ENCODE results near the gene PCTP. TPM values are rescaled to one million over a fixed set of nuclear protein-coding genes. Genes with fewer than 3 reads are reported as not detected.
A peak's percentile ranks its signal among the peaks of the same experiment; 100 is the strongest.

PCTP gene
- total RNA-seq (1 to 10 TPM; 2.7 to 3.3 TPM), polyA plus RNA-seq (1 to 10 TPM; 2.3 to 4.7 TPM)

DNA sequence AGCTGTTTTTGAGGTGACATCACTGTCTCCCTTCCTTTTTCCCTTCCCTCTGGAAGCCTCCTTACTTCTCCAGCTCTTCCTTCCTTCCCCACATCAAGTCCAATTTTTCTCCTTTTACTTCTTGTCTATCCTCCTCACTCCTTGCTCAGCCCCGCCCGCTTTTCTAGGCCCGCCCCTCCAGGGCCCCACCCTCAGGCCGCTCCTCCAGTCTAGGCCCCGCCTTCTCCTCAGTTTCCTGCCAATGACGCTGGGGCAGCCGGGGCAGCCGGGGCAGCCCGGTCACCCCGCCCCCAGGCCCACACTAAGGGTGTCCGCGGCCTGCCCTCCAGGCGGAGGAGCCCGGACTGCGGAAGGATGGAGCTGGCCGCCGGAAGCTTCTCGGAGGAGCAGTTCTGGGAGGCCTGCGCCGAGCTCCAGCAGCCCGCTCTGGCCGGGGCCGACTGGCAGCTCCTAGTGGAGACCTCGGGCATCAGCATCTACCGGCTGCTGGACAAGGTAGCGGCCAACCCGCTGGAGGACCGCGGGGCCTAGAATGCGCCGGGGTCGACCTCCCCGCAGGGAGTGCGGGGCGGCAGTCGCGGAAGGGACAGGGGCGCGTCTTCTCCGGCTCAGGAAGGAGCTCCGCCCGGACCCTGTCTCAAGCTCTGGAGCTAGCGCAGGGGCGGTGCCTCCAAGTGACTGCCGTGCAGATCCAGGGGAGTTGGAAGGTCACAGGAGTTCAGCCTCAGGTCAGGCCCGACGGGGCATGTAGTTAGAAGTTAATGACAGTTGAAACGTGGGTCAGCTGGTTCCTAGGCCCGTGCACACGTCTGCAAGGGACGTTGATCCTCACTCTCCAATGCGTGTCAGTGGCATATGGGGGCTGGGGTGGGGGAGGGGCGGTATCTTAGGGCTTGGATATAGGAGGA, at the start of gene PCTP:
Gene PCTP (plus strand): TSS at position 302 of the 908 bp plus-strand sequence. CDS start 53 bp downstream, at position 355.
- intact Hi-C loops (cut with micrococcal nuclease) = loop anchor here (1.0 to 10.0 kb wide), 3 partner anchors 14 to 786 kb away; partner anchors contain the start of genes COX11 and STXBP4
- peaks cover 15 to 26% (median 17%) of the 10 kb centered on the region in 4 donors for H3K4me1 Mint-ChIP-seq
- peak; percentile 74 to 79 (median 78) for DNase-seq
- peak within 1 kb of the TSS; percentile 39 for H3K27ac ChIP-seq (ENCODE audit: low read depth, low read length)
- H3K27me3 Mint-ChIP-seq = peaks cover 15 to 20% of the 10 kb centered on the region in 2 donors
- H3K4me3 ChIP-seq (ENCODE audit: low read length in 2 of 2) = peak within 1 kb of the TSS; percentile 37 to 58
- peaks cover 4% of the 10 kb centered on the region for H3K27me3 ChIP-seq (ENCODE audit: insufficient read depth, low read length)
- H3K9me3 ChIP-seq (ENCODE audit: control insufficient read depth in 1 of 2, low read length in 2 of 2) = no peaks in the 10 kb centered on the region
- H3K4me1 ChIP-seq (ENCODE audit: insufficient read depth, low read length) = peaks cover 13% of the 10 kb centered on the region
- no peaks in the 10 kb centered on the region for H3K9me3 Mint-ChIP-seq
- peaks cover 0 to 1% of the 10 kb centered on the region in 2 donors for H3K36me3 Mint-ChIP-seq
- ChIA-PET CTCF (ENCODE audit: partially characterized antibody) (interaction anchor here (0.8 to 1.6 kb wide), 8 partner anchors 9 to 174 kb away, joined by 3 to 9 read pairs (median 4); no protein-coding TSS in a partner anchor), POLR2A (ENCODE audit: partially characterized antibody) (interaction anchor here (0.5 to 0.6 kb wide), 2 partner anchors 19 to 174 kb away, joined by 3 to 4 read pairs; no protein-coding TSS in a partner anchor)
- H3K27ac Mint-ChIP-seq = peak within 1 kb of the TSS; percentile 8 to 79 (median 48)
- H3K36me3 ChIP-seq (ENCODE audit: insufficient read depth, low read length) = no peaks in the 10 kb centered on the region
- H3K4me3 Mint-ChIP-seq = peak within 1 kb of the TSS; percentile 80 to 93 (median 88)

DNA sequence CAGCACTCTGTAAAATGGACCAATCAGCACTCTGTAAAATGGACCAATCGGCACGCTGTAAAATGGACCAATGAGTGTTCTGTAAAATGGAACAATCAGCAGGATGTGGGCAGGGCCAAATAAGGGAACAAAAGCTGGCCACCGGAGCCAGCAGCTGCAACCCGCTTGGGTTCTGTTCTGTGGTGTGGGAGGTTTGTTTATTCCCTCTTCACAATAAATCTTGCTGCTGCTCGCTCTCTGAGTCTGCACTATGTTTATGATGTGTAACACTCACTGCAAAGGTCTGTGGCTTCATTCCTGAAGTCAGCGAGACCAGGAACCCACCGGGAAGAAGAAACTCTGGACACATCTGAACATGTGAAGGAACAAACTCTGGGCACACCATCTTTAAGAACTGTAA, 48.7 kb upstream of the PCTP start:
- Mint-ChIP-seq H3K27me3 (peaks cover 19 to 31% of the 10 kb centered on the region in 2 donors), H3K36me3 (peaks cover 0 to 4% of the 10 kb centered on the region in 2 donors)
- POLR2A ChIA-PET (ENCODE audit: partially characterized antibody) = no interaction called here

DNA sequence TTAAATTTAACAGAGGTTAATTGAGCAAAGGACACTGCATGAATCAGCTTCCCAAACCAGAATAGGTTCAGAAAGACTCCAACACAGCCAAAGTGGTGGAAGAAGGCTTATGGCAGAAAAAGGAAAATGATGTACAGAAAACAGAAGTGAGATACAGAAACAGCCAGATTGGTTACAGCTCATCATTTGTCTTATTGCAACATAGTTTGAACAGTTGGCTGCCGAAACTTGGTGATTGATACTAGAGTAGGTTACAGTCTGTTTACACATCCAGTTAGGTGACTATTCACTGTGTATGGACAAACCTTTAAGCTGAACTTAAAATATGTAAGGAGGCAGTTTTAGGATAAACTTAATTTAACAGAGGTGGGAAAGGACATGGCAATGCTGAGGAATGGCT, 46.5 kb upstream of the PCTP start:
- no peaks in the 10 kb centered on the region for H3K4me1 Mint-ChIP-seq
- peaks cover 5% of the 10 kb centered on the region for H3K27me3 ChIP-seq (ENCODE audit: insufficient read depth, low read length)
- H3K36me3 ChIP-seq (ENCODE audit: insufficient read depth, low read length) = no peaks in the 10 kb centered on the region
- H3K27ac ChIP-seq (ENCODE audit: low read depth, low read length) = no peak overlapping the region
- no peak overlapping the region for H3K27ac Mint-ChIP-seq
- H3K4me3 Mint-ChIP-seq = no peak overlapping the region
- H3K36me3 Mint-ChIP-seq = peaks cover 0 to 4% of the 10 kb centered on the region in 2 donors
- POLR2A ChIA-PET (ENCODE audit: partially characterized antibody) = no interaction called here
- intact Hi-C loops (cut with micrococcal nuclease) = no loop called here
- peaks cover 0 to 5% (median under 1%) of the 10 kb centered on the region in 8 donors for H3K9me3 Mint-ChIP-seq
- peaks cover 21 to 23% of the 10 kb centered on the region in 2 donors for H3K27me3 Mint-ChIP-seq
- CTCF ChIA-PET (ENCODE audit: partially characterized antibody) = interaction anchor here (0.6 kb wide), 2 partner anchors 158 to 505 kb away, joined by 3 read pairs; no protein-coding TSS in a partner anchor
- DNase-seq = no peak
- H3K4me1 ChIP-seq (ENCODE audit: insufficient read depth, low read length) = no peaks in the 10 kb centered on the region
- no peaks in the 10 kb centered on the region for H3K9me3 ChIP-seq (ENCODE audit: control insufficient read depth in 1 of 2, low read length in 2 of 2)
- H3K4me3 ChIP-seq (ENCODE audit: low read length in 2 of 2) = no peak overlapping the region

More for the DNA sequence above, 48.7 kb upstream of the PCTP start:
- H3K27me3 ChIP-seq (ENCODE audit: insufficient read depth, low read length) = peaks cover 4% of the 10 kb centered on the region
- H3K9me3 Mint-ChIP-seq = peaks cover 0 to 5% (median under 1%) of the 10 kb centered on the region in 8 donors
- no peaks in the 10 kb centered on the region for H3K36me3 ChIP-seq (ENCODE audit: insufficient read depth, low read length)
- H3K4me1 ChIP-seq (ENCODE audit: insufficient read depth, low read length) = no peaks in the 10 kb centered on the region
- H3K9me3 ChIP-seq (ENCODE audit: control insufficient read depth in 1 of 2, low read length in 2 of 2) = no peaks in the 10 kb centered on the region
- no peak overlapping the region for H3K4me3 Mint-ChIP-seq
- H3K4me3 ChIP-seq (ENCODE audit: low read length in 2 of 2) = no peak overlapping the region
- DNase-seq = no peak
- intact Hi-C loops (cut with micrococcal nuclease) = no loop called here
- no peak overlapping the region for H3K27ac Mint-ChIP-seq
- H3K27ac ChIP-seq (ENCODE audit: low read depth, low read length) = no peak overlapping the region
- H3K4me1 Mint-ChIP-seq = no peaks in the 10 kb centered on the region
- CTCF ChIA-PET (ENCODE audit: partially characterized antibody) = no interaction called here

DNA sequence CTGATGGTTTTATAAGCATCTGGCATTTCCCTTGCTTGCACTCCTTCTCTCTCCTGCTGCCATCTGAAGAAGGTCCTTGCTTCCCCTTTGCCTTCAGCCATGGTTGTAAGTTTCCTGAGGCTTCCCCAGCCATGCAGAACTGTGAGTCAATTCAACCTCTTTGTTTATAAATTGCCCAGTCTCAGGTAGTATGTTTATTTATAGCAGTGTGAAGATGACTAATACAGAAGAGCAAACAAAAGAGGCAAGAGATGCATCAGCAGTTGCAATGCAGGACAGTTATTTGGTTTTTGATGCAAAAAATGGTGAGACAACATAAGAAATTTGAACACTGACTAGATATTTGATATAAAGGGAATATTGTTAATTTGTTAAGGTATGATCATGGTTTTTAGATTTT, 45.0 kb upstream of the PCTP start:
- H3K4me1 Mint-ChIP-seq = no peaks in the 10 kb centered on the region
- H3K27ac Mint-ChIP-seq = no peak overlapping the region
- H3K27me3 ChIP-seq (ENCODE audit: insufficient read depth, low read length) = peaks cover 5% of the 10 kb centered on the region
- no peaks in the 10 kb centered on the region for H3K36me3 ChIP-seq (ENCODE audit: insufficient read depth, low read length)
- CTCF ChIA-PET (ENCODE audit: partially characterized antibody) = no interaction called here
- H3K4me1 ChIP-seq (ENCODE audit: insufficient read depth, low read length) = no peaks in the 10 kb centered on the region
- no peaks in the 10 kb centered on the region for H3K9me3 ChIP-seq (ENCODE audit: control insufficient read depth in 1 of 2, low read length in 2 of 2)
- H3K27ac ChIP-seq (ENCODE audit: low read depth, low read length) = no peak overlapping the region
- intact Hi-C loops (cut with micrococcal nuclease) = no loop called here
- peaks cover 0 to 4% of the 10 kb centered on the region in 2 donors for H3K36me3 Mint-ChIP-seq
- no peak overlapping the region for H3K4me3 Mint-ChIP-seq
- peaks cover 19 to 27% of the 10 kb centered on the region in 2 donors for H3K27me3 Mint-ChIP-seq
- H3K4me3 ChIP-seq (ENCODE audit: low read length in 2 of 2) = no peak overlapping the region
- H3K9me3 Mint-ChIP-seq = peaks cover 0 to 5% (median under 1%) of the 10 kb centered on the region in 8 donors
- DNase-seq = no peak
- POLR2A ChIA-PET (ENCODE audit: partially characterized antibody) = no interaction called here

DNA sequence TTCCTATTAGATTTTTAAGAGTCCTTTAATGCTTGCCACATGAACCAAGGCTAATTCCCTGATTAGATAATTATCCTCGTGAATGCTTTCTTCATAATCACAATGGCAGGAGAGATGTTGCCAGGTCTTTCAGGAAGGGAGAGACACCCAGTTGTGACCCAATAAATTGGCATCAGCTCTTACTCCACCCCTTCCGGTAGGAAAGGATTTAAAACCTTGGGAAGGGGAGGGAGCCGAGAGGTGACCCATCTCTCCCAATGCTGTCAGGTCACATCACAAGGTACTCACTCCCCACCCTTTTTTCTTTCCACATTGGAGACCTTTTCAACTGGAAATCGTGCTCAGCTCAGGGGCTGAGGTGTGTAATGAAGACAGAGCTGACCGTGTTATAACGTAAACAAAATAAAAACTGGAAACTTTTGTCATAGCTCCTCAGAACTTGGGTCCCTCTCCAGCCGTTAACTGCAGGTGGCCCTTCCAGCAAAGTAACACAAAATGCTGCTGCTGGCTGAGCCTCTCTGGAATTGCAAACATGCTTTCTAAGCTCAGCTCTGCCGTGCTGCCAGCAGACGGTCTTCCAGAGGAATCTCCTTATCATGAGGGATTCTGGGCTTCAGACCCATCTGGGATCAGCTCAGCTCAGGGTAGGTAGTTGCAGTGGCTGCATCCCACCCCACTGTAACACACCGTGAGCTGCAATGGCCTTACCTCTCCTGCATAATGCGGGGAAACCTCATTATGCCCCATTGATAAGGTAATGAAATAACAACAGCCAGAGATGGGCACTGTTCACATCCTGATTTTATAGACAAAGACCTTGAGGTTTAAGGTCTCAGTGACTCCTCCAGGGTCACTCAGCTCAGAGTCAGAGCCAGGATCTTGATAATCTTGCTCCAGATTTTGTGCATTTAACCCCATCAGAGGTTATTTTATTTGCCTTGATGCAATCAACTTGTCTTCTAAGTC, 43.8 kb upstream of the PCTP start:
- H3K27ac Mint-ChIP-seq = no peak overlapping the region
- Histone ChIP-seq H3K4me1 (ENCODE audit: insufficient read depth, low read length) (no peaks in the 10 kb centered on the region), H3K27me3 (ENCODE audit: insufficient read depth, low read length) (peaks cover 5% of the 10 kb centered on the region), H3K27ac (ENCODE audit: low read depth, low read length) (no peak overlapping the region), H3K36me3 (ENCODE audit: insufficient read depth, low read length) (no peaks in the 10 kb centered on the region), H3K9me3 (ENCODE audit: control insufficient read depth in 1 of 2, low read length in 2 of 2) (no peaks in the 10 kb centered on the region), H3K4me3 (ENCODE audit: low read length in 2 of 2) (no peak overlapping the region)
- no peaks in the 10 kb centered on the region for H3K4me1 Mint-ChIP-seq
- H3K27me3 Mint-ChIP-seq = peaks cover 16 to 24% of the 10 kb centered on the region in 2 donors
- no peak overlapping the region for H3K4me3 Mint-ChIP-seq
- DNase-seq = no peak
- H3K36me3 Mint-ChIP-seq = no peaks in the 10 kb centered on the region
- CTCF ChIA-PET (ENCODE audit: partially characterized antibody) = interaction anchor here (1.2 to 1.3 kb wide), 2 partner anchors 9 to 10 kb away, joined by 5 to 6 read pairs; no protein-coding TSS in a partner anchor
- POLR2A ChIA-PET (ENCODE audit: partially characterized antibody) = no interaction called here
- intact Hi-C loops (cut with micrococcal nuclease) = no loop called here
- H3K9me3 Mint-ChIP-seq = peaks cover 0 to 2% (median 0%) of the 10 kb centered on the region in 8 donors

DNA sequence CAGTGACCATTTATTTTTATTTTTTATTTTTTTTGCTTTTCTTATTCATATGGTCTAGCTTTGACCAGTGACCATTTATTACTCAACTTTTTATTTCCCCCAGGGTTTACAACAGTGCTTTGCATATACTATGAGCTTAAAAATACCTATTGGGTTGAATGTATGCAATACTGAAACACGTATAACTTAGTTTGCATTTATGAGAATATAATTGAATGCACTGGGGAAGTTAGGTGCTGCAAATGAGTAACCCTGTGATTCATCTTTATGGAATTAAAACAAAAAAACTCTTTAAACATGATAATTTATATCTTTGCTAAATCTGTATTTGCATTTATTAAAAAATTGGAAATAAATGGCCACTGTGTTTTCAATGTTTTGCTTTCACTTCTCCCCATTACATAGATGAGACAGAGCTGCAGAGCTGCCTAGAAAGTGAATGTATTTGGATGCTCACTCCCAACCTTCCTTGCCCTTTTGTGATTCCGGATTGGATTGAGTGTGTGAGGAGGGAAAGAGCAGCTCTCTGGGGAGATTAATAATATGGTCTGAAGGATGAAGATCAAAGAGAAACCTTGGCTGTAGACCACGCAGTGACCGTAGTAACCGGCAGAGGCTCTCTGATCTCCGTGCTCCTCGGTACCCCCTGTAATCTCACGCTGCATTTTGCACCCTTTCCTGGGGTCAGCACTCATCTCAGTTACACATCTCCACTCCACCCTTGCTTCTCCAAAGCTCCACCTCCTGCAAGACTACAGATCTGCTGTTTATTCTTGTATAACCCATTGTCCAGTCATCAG, 42.5 kb upstream of the PCTP start:
- H3K27me3 ChIP-seq (ENCODE audit: insufficient read depth, low read length) = peaks cover 5% of the 10 kb centered on the region
- no peak for DNase-seq
- Mint-ChIP-seq H3K27me3 (peaks cover 7 to 22% of the 10 kb centered on the region in 2 donors), H3K36me3 (no peaks in the 10 kb centered on the region), H3K4me1 (no peaks in the 10 kb centered on the region), H3K27ac (no peak overlapping the region), H3K4me3 (no peak overlapping the region), H3K9me3 (no peaks in the 10 kb centered on the region)
- H3K4me1 ChIP-seq (ENCODE audit: insufficient read depth, low read length) = no peaks in the 10 kb centered on the region
- intact Hi-C loops (cut with micrococcal nuclease) = no loop called here
- H3K4me3 ChIP-seq (ENCODE audit: low read length in 2 of 2) = no peak overlapping the region
- CTCF ChIA-PET (ENCODE audit: partially characterized antibody) = interaction anchor here (0.9 kb wide), 1 partner anchor 10 kb away, joined by 4 read pairs; no protein-coding TSS in a partner anchor
- H3K9me3 ChIP-seq (ENCODE audit: control insufficient read depth in 1 of 2, low read length in 2 of 2) = no peaks in the 10 kb centered on the region
- POLR2A ChIA-PET (ENCODE audit: partially characterized antibody) = no interaction called here
- no peak overlapping the region for H3K27ac ChIP-seq (ENCODE audit: low read depth, low read length)
- no peaks in the 10 kb centered on the region for H3K36me3 ChIP-seq (ENCODE audit: insufficient read depth, low read length)

All from CD4-positive, alpha-beta memory T cell (primary cell).